Small intestine (tissue), 7 donors: ENCODE data around the gene CABCOCO1. TPM values are rescaled to one million over a fixed set of nuclear protein-coding genes. Genes with fewer than 3 reads are reported as not detected.
"Not testable (repeated sequence)": the region's sequence is repeated elsewhere in the genome, so short reads cannot be mapped to it uniquely, and the experiment has no call there.

Experiments used
- DNase-seq, 2 donors: peaks; one replicate each; pipeline versions ENCODE4 v3.0.0 to v3.0.0-alpha.2; 2013
- FAIRE-seq: peaks from 2 replicates; lab custom pipeline; 2012; peaks lifted over from hg19 to GRCh38; lab: Jason Lieb, UNC
- H3K27ac ChIP-seq, 3 donors: one replicate each; pipeline ENCODE4 v1.5.1; 2013; ENCODE audit warnings: low read length in 2 of 3, mild to moderate bottlenecking in 2 of 3, control low read depth in 1 of 3, inconsistent platforms in 1 of 3, low read depth in 1 of 3, moderate library complexity in 1 of 3
- H3K27me3 ChIP-seq, 3 donors: one replicate each; pipeline ENCODE4 v1.6.1; 2013; ENCODE audit warnings: low read length in 3 of 3, inconsistent platforms in 1 of 3; ENCODE audit not compliant: control insufficient read depth in 3 of 3, insufficient read depth in 3 of 3
- H3K36me3 ChIP-seq, 3 donors: one replicate each; pipeline ENCODE4 v1.6.1; 2013; ENCODE audit warnings: low read length in 3 of 3, inconsistent platforms in 1 of 3, low read depth in 1 of 3, mild to moderate bottlenecking in 1 of 3, moderate library complexity in 1 of 3; ENCODE audit not compliant: control insufficient read depth in 3 of 3, insufficient read depth in 2 of 3
- H3K4me1 ChIP-seq, 3 donors: one replicate each; pipeline ENCODE4 v1.6.1; 2013; ENCODE audit warnings: low read length in 2 of 3, inconsistent platforms in 1 of 3, low read depth in 1 of 3, mild to moderate bottlenecking in 1 of 3, moderate library complexity in 1 of 3; ENCODE audit not compliant: control insufficient read depth in 3 of 3, insufficient read depth in 2 of 3
- H3K4me3 ChIP-seq, 3 donors: one replicate each; pipeline ENCODE4 v1.5.1; 2013; ENCODE audit warnings: low read length in 3 of 3, control low read depth in 1 of 3, inconsistent platforms in 1 of 3, low read depth in 1 of 3, mild to moderate bottlenecking in 1 of 3, moderate library complexity in 1 of 3
- H3K9me3 ChIP-seq, 2 donors: one replicate each; pipeline ENCODE4 v1.6.1; 2013; ENCODE audit warnings: low read depth in 1 of 2, low read length in 1 of 2; ENCODE audit not compliant: control insufficient read depth in 2 of 2, insufficient read depth in 1 of 2
- WGBS, 3 donors: extraction: QIAGEN DNeasy Blood & Tissue Kit; methylation state at CpG; one replicate each; pipeline ENCODE4 v1.1.7; 2013; 5-methylcytosine and 5-hydroxymethylcytosine counted together
- polyA plus RNA-seq, 4 donors: library from polyadenylated mRNA; stranded (reverse) in 3 of 4; unstranded in 1 of 4; fragments of 200-250 nt in 3 of 4; fragments of 120-200 nt in 1 of 4; gene quantifications; one replicate each; pipeline versions ENCODE4 v1.2.1 to v1.2.3, GENCODE V29; 2013
- donor health status: healthy with polysubstance abuse.
- donor health status: control.
- donor health status: control.
- donor health status: Bipolar disorder and iron deficiency.
- donor health status: healthy.

The CABCOCO1 gene
- polyA plus RNA-seq, 4 donors, result 0.15 to 0.49 TPM; not detected in 2

DNA sequence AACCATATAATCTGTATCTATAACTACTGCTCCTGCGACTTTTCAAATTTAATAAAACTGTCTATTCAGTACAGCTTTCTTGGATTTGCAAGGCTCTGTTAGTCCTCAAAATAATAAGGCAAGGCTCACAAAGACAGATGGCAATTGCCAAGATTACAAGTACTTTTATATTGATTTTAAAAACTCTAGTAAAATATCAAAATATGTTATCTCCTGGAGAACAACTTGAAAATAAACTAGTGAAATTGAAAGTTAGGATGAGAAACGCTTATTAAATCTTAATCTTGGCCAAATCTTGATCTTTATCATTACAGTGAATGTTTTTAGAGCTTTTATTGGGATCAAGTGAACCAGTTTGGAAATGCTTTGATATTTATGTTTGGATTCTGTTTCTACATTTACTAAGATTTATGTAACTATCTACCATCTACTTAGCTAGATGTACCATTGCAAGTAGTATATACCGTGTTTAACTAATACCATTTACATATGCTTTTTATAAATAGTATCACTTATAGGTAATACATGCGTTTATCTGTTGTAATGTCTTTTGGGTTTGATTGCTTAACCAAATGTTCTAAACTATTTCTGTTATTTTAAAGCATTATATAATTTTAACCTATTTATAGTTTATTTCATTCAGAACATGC is 70.0 kb downstream of the CABCOCO1 start:
- Histone ChIP-seq H3K27me3 (no peaks in the 10 kb centered on the region), H3K27ac (no peak overlapping the region), H3K9me3 (peaks cover 0 to 3% of the 10 kb centered on the region in 2 donors), H3K4me3 (no peak overlapping the region), H3K4me1 (no peaks in the 10 kb centered on the region), H3K36me3 (no peaks in the 10 kb centered on the region)
- 56 to 70% (median 67%) methylated on average over 4 of the region's 4 CpGs for WGBS, 3 donors
- FAIRE-seq (no peak), DNase-seq (no peak)

- Histone ChIP-seq H3K27ac (no peak overlapping the region), H3K27me3 (no peaks in the 10 kb centered on the region), H3K9me3 (peaks cover 0 to 3% of the 10 kb centered on the region in 2 donors), H3K4me3 (no peak overlapping the region), H3K36me3 (no peaks in the 10 kb centered on the region), H3K4me1 (no peaks in the 10 kb centered on the region)
- 77 to 90% (median 89%) methylated on average over 1 of the region's 1 CpG for WGBS, 3 donors
- peak; percentile 61 to 62 for DNase-seq
- FAIRE-seq, result peak; percentile 85
Observed at GRCh38 chr10:61733358-61733940, 70.7 kb downstream of the CABCOCO1 start.

DNA sequence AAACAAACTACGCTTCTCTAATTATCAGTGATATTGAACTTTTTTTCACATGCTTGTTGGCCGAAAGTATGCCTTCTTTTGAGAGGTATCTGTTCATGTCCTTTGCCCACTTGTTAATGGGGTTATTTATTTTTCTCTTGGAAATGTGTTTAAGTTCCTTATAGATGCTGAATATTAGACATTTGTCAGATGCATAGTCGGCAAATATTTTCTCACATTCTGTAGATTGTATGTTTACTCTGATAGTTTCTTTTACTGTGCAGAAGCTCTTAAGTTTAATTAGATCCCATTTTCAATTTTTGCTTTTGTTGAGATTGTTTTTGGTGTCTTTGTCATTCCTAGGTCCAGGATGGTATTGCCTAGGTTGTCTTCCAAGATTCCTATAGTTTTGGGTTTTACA is 73.2 kb downstream of the CABCOCO1 start:
- H3K4me3 ChIP-seq, result no peak overlapping the region
- DNase-seq (no peak), FAIRE-seq (peak; percentile 47)
- 91 to 97% (median 94%) methylated on average over 3 of the region's 3 CpGs for WGBS, 3 donors
- H3K4me1 ChIP-seq, result no peaks in the 10 kb centered on the region
- H3K27me3 ChIP-seq, result no peaks in the 10 kb centered on the region
- H3K36me3 ChIP-seq, result no peaks in the 10 kb centered on the region
- H3K27ac ChIP-seq, result no peak overlapping the region
- H3K9me3 ChIP-seq, result peaks cover 0 to 3% of the 10 kb centered on the region in 2 donors

DNA sequence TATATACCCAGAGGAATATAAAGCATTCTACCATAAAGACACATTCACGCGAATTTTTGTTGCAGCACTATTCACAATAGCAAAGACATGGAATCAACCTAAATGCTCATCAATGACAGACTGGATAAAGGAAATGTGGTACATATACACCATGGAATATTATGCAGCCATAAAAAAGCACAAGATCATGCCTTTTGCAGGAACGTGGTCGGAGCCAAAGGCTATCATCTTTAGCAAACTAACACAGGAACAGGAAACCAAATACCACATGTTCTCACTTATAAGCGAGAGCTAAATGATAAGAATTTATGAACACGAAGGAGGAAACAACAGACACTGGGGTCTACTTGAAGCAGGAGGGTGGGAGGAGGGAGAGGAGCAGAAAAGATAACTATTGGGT is 74.7 kb downstream of the CABCOCO1 start:
- not testable (repeated sequence) for H3K27me3 ChIP-seq, H3K36me3 ChIP-seq, H3K9me3 ChIP-seq, H3K27ac ChIP-seq, H3K4me3 ChIP-seq, FAIRE-seq, H3K4me1 ChIP-seq, DNase-seq
- 80 to 92% (median 90%) methylated on average over 6 of the region's 6 CpGs for WGBS, 3 donors

DNA sequence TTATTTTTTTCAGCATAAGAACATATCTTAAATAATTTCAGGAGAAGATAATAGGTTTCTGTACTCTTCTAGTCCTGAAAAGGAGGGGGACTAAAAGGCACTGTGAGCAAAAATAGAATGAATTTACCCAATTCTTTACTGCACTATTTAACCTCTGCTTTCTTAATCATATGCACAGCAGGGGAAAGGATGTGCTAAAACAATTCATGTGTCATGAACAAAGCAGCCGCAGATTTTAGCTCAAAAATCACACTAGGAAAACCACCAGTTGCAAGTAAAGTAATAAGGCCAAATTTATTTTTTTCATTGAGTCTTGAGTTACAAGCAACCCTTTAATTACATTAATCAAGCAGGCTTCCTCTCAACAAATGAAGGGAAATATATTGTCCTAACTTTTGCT is 80.1 kb downstream of the CABCOCO1 start:
- no peaks in the 10 kb centered on the region for H3K36me3 ChIP-seq
- no peaks in the 10 kb centered on the region for H3K4me1 ChIP-seq
- no peak overlapping the region for H3K27ac ChIP-seq
- FAIRE-seq (no peak), DNase-seq (no peak)
- WGBS, 3 donors, result 90 to 95% (median 94%) methylated on average over 1 of the region's 1 CpG
- no peak overlapping the region for H3K4me3 ChIP-seq
- H3K27me3 ChIP-seq, result no peaks in the 10 kb centered on the region
- peaks cover 0 to 3% of the 10 kb centered on the region in 2 donors for H3K9me3 ChIP-seq

DNA sequence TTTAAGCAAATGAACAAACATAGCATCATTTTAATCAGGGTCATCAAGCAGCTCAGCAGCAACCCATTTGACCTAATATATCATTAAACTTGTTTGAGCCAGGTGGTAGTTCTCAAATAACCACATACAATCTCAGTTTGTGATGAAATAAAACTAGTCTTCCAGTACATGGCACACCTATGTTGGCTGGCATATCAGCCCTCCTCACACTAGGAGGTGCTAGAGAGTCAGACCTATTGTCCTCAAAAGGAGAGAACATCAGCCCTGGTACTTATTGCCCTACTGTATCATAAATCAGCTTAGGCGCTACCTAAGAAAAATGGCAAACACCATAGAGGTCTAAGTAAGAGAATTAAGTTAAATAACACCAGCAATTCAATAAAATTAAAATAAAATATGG is 81.7 kb downstream of the CABCOCO1 start:
- Histone ChIP-seq H3K27me3 (no peaks in the 10 kb centered on the region), H3K4me3 (no peak overlapping the region), H3K4me1 (no peaks in the 10 kb centered on the region), H3K27ac (no peak overlapping the region), H3K9me3 (peaks cover 0 to 3% of the 10 kb centered on the region in 2 donors), H3K36me3 (no peaks in the 10 kb centered on the region)
- peak in 1 of 2 donors; percentile 40 for DNase-seq
- FAIRE-seq, result no peak
- 94 to 100% (median 100%) methylated on average over 1 of the region's 1 CpG for WGBS, 3 donors

GRCh38 chr10:61746377-61746776 is 83.6 kb downstream of the CABCOCO1 start:
- Histone ChIP-seq H3K4me1 (peaks cover 3 to 9% (median 4%) of the 10 kb centered on the region in 3 donors), H3K36me3 (no peaks in the 10 kb centered on the region), H3K9me3 (peaks cover 0 to 3% of the 10 kb centered on the region in 2 donors), H3K4me3 (no peak overlapping the region), H3K27ac (no peak overlapping the region), H3K27me3 (no peaks in the 10 kb centered on the region)
- 76 to 83% (median 78%) methylated on average over 2 of the region's 2 CpGs for WGBS, 3 donors
- no peak for FAIRE-seq
- no peak for DNase-seq

DNA sequence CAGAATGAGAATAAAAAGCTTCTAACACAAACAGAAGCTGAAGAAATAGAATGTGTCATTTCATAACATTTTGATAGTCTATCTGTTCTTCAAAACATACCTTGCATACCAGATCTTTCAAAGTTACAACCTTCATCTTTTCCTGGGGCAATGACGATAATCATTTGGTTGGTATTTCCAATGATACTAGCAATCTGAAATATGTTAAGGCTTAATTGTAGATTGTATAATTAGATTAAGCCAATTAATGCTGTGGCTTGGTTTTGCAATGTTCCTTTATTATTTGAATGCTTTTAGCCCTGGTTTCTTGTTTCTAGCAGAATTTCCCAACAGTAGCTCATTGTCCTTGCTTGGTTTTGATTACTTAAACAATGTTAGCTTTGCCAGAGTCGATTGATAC is 84.6 kb downstream of the CABCOCO1 start:
- no peak for FAIRE-seq
- WGBS, 3 donors, result 57 to 68% (median 62%) methylated on average over 2 of the region's 2 CpGs

More for the DNA sequence above, 84.6 kb downstream of the CABCOCO1 start:
- Histone ChIP-seq H3K27ac (no peak overlapping the region), H3K27me3 (no peaks in the 10 kb centered on the region), H3K4me1 (peaks cover 3 to 18% (median 11%) of the 10 kb centered on the region in 3 donors), H3K4me3 (no peak overlapping the region), H3K9me3 (peaks cover 0 to 3% of the 10 kb centered on the region in 2 donors), H3K36me3 (no peaks in the 10 kb centered on the region)
- no peak for DNase-seq
